Measurements from ENCODE around the gene AMPD2. TPM values are rescaled to one million over a fixed set of nuclear protein-coding genes. Genes with fewer than 3 reads are reported as not detected.

The AMPD2 gene
- total RNA-seq, 1 donor from 2014 or later: 49.3 TPM

GRCh38 chr1:109592916-109593315 is 26.7 kb upstream of the AMPD2 start:
- DNase-seq: no peak
- H3K36me3 Mint-ChIP-seq (ENCODE audit: unreplicated experiment): no peaks in the 10 kb centered on the region
- H3K9me3 Mint-ChIP-seq (ENCODE audit: unreplicated experiment): peaks cover 4% of the 10 kb centered on the region
- no peak overlapping the region for H3K27ac Mint-ChIP-seq (ENCODE audit: unreplicated experiment)
- no peaks in the 10 kb centered on the region for H3K27me3 Mint-ChIP-seq (ENCODE audit: unreplicated experiment)
- no peak overlapping the region for H3K4me3 Mint-ChIP-seq (ENCODE audit: unreplicated experiment)
- no peaks in the 10 kb centered on the region for H3K4me1 Mint-ChIP-seq (ENCODE audit: low read depth, unreplicated experiment)
- TF ChIP-seq CTCF (IDR thresholded peaks at IDR 0.05; ENCODE audit: partially characterized antibody, unreplicated experiment): no peak

GRCh38 chr1:109595531-109595930 is 24.1 kb upstream of the AMPD2 start:
- Mint-ChIP-seq H3K4me3 (ENCODE audit: unreplicated experiment) (no peak overlapping the region), H3K27me3 (ENCODE audit: unreplicated experiment) (no peaks in the 10 kb centered on the region), H3K27ac (ENCODE audit: unreplicated experiment) (no peak overlapping the region), H3K4me1 (ENCODE audit: low read depth, unreplicated experiment) (no peaks in the 10 kb centered on the region), H3K9me3 (ENCODE audit: unreplicated experiment) (no peaks in the 10 kb centered on the region), H3K36me3 (ENCODE audit: unreplicated experiment) (no peaks in the 10 kb centered on the region)
- TF ChIP-seq CTCF (IDR thresholded peaks at IDR 0.05; ENCODE audit: partially characterized antibody, unreplicated experiment): no peak
- no peak for DNase-seq

DNA sequence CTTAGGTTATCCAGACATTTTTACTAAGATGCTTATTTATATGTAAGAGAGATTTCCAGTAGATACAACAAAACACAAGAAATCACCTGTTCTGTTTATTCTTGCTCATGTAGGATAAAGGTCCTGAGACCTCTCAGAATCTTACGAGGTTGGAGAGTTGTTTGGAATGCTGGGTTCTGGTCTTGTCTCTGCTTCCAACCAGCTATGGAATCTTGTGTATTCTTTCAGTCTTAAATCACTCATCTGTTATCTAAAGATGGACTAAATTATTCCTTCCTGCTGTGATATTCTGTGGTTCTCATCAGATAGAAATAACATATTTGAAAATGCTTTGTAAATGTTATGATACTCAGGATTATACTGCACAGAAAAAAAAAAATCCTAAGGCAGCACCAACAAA is 21.5 kb upstream of the AMPD2 start:
- H3K4me1 Mint-ChIP-seq (ENCODE audit: low read depth, unreplicated experiment): no peaks in the 10 kb centered on the region
- no peak overlapping the region for H3K4me3 Mint-ChIP-seq (ENCODE audit: unreplicated experiment)
- no peak for DNase-seq
- no peak overlapping the region for H3K27ac Mint-ChIP-seq (ENCODE audit: unreplicated experiment)
- no peaks in the 10 kb centered on the region for H3K27me3 Mint-ChIP-seq (ENCODE audit: unreplicated experiment)
- no peak for TF ChIP-seq CTCF (IDR thresholded peaks at IDR 0.05; ENCODE audit: partially characterized antibody, unreplicated experiment)
- no peaks in the 10 kb centered on the region for H3K36me3 Mint-ChIP-seq (ENCODE audit: unreplicated experiment)
- H3K9me3 Mint-ChIP-seq (ENCODE audit: unreplicated experiment): no peaks in the 10 kb centered on the region

GRCh38 chr1:109598655-109599054 is 21.0 kb upstream of the AMPD2 start:
- Mint-ChIP-seq H3K27ac (ENCODE audit: unreplicated experiment) (peak overlapping the region; percentile 25), H3K27me3 (ENCODE audit: unreplicated experiment) (no peaks in the 10 kb centered on the region), H3K36me3 (ENCODE audit: unreplicated experiment) (no peaks in the 10 kb centered on the region), H3K4me3 (ENCODE audit: unreplicated experiment) (no peak overlapping the region), H3K9me3 (ENCODE audit: unreplicated experiment) (no peaks in the 10 kb centered on the region), H3K4me1 (ENCODE audit: low read depth, unreplicated experiment) (no peaks in the 10 kb centered on the region)
- no peak for DNase-seq
- TF ChIP-seq CTCF (IDR thresholded peaks at IDR 0.05; ENCODE audit: partially characterized antibody, unreplicated experiment): peak; percentile 34

DNA sequence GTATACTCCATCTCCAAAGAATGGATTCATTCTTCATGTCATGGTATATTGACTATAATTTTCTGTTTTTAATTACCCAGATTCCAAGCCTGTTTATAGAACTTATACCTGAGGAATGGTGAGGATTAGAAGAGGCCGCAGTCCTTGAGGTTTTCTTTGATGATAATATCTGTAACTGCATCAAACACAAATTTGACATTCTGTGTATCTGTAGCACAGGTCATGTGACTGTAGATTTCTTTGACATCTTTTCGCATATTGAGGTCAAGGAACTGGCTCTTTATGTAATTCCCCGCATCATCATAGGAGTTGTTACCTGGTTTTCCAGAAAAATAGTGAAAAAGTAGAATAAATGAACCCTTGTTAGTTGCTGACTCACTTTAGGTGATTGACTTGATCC is 16.4 kb upstream of the AMPD2 start:
- Mint-ChIP-seq H3K9me3 (ENCODE audit: unreplicated experiment) (no peaks in the 10 kb centered on the region), H3K4me3 (ENCODE audit: unreplicated experiment) (no peak overlapping the region), H3K36me3 (ENCODE audit: unreplicated experiment) (no peaks in the 10 kb centered on the region), H3K4me1 (ENCODE audit: low read depth, unreplicated experiment) (no peaks in the 10 kb centered on the region), H3K27ac (ENCODE audit: unreplicated experiment) (no peak overlapping the region), H3K27me3 (ENCODE audit: unreplicated experiment) (no peaks in the 10 kb centered on the region)
- no peak for TF ChIP-seq CTCF (IDR thresholded peaks at IDR 0.05; ENCODE audit: partially characterized antibody, unreplicated experiment)
- DNase-seq: no peak

Data from glutamatergic neuron (in vitro differentiated cells).